ENCODE results near the gene KRTAP12-3.
"Not testable (repeated sequence)": the region's sequence is repeated elsewhere in the genome, so short reads cannot be mapped to it uniquely, and the experiment has no call there.

The KRTAP12-3 gene, protein sequence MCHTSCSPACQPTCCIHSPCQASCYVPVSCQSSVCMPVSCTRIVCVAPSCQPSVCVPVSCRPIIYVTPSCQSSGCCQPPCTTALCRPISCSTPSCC

DNA sequence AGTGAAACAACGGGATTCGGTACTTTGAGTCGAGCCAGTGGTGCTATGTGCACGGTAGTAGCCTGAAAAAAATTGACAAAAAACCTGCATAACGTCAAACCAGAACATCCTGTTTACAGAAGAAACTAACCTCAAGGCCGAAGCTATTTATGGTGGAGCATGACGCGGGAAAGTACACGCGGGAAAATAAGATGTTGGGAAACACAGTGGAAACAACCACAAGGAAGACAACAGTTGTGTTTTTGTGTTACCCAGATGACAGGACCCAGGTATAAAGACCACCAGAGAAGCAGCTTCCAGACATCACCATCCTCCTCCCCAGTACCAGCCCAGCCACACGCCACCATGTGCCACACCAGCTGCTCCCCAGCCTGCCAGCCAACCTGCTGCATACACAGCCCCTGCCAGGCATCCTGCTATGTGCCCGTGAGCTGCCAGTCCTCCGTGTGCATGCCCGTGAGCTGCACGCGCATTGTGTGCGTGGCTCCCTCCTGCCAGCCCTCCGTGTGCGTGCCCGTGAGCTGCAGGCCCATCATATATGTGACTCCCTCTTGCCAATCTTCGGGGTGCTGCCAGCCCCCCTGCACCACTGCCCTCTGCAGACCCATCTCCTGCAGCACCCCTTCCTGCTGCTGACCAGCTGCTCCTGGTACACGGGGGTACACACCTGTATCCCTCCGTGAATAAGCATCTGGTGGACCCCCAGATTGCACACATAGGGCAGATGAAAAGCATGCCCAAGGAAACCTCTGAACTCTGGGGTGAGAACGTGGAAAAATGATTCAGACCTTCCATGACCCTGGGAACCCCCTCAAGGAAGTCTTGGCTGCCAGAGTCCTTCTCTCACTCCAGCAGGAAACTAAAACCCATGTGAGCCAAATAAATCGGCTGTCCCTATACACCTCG is at the start of gene KRTAP12-3:
Gene KRTAP12-3, plus strand, starts transcription at position 298 of the 906 bp plus-strand sequence. Its CDS starts 48 bp downstream, at position 346.
- no peak for DNase-seq (ENCODE audit: low read depth)

DNA sequence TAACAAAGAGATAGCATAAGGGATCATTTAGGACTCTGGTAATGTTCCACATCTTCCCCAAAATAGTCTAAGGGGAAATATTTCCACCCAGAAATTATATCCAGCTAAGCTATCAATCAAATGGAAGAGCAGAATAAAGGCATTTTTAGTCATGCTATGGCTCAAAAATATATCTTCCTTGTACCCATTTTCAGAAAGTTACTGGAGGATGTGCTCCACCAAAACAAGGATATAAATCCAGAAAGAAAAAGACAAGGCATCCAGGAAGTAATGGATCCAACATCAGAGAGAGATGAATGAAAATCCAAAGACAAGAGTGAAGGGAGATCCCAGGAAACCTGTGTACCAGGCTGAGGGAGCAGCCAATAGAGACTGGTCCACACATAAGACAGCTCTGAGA is 48.5 kb upstream of the KRTAP12-3 start:
- DNase-seq (ENCODE audit: low read depth), result no peak

DNA sequence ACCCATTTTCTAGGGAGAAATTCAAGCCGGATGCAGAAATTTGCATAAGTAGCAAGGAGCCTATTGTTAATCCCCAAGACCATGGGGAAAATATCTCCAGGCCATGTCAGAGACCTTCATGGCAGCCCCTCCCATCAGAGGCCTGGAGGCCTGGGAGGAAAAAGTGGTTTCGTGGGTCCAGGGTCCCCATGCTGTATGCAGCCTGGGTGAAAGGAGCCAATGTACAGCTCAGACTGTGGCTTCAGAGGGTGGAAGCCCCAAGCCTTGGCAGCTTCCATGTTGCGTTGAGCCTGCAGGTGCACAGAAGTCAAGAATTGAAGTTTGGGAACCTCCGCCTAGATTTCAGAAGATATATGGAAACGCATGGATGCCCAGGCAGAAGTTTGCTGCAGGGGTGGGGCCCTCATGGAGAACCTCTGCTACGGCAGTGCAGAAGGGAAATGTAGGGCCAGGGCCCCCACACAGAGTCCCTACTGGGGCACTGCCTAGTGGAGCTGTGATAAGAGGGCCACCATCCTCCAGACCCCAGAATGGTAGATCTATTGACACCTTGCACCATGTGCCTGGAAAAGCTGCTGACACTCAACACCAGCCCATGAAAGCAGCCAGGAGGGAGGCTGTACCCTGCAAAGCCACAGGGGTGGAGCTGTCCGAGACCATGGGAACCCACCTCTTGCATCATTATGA is 47.4 kb upstream of the KRTAP12-3 start:
- not testable (repeated sequence) for DNase-seq (ENCODE audit: low read depth)

DNA sequence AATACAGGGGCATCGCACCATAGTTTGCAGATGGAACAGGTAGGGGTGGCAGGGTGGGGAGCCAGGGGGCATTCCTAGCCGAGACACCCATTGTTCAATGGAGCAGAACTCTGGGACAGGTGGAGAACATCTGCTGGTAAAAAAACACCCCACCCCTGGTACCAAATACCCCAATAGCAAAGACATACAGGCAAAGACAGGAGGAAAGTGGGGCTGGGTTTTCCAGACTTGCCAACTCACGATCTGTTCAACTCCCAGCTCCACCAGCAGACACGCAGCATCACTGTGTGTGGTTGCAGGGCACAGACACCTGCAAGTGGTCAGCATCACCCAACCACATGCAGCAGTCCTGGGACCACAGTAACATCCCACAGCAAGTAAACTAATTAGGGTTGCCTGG is 46.2 kb upstream of the KRTAP12-3 start:
- DNase-seq (ENCODE audit: low read depth), result no peak

DNA sequence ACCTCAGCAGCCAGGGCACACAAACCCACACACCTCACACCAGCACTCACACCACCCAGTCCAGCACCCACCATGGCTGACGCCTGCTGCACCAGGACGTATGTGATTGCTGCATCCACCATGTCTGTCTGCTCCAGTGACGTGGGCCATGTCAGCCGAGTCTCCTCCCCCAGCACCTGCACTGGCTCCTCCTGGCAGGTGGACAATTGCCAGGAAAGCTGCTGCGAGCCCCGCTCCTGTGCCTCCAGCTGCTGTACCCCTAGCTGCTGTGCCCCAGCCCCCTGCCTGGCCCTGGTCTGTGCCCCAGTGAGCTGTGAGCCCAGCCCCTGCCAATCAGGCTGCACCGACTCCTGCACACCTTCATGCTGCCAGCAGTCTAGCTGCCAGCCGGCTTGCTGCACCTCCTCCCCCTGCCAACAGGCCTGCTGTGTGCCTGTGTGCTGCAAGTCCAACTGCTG is 45.7 kb upstream of the KRTAP12-3 start, which contains the start of gene KRTAP10-8:
Gene KRTAP10-8, plus strand, starts transcription at position 51 of the 458 bp plus-strand sequence. Its CDS starts 22 bp downstream, at position 73.
- no peak for DNase-seq (ENCODE audit: low read depth)

DNA sequence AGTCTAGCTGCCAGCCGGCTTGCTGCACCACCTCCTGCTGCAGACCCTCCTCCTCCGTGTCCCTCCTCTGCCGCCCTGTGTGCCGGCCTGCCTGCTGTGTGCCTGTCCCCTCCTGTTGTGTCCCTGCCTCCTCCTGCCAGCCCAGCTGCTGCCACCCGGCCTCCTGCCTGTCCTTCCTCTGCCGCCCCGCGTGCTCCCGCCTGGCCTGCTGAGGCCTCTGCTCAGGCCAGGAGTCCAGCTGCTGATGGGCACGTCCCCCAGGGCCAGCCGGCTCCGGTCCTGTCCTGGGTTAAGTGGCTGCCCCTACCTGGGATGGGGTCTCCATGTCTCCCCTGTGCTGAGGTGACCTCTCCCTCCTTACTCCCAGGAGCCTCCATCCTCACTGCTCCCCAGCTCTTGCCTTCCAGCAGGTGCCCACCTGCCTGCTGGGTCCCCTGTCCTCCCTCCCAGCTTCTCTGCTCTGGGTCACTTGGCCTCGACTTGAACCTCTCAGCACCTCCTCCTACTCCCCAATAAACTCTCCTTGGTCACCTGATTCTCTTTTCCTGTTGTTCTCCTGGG is 45.0 kb upstream of the KRTAP12-3 start:
- no peak for DNase-seq (ENCODE audit: low read depth)

DNA sequence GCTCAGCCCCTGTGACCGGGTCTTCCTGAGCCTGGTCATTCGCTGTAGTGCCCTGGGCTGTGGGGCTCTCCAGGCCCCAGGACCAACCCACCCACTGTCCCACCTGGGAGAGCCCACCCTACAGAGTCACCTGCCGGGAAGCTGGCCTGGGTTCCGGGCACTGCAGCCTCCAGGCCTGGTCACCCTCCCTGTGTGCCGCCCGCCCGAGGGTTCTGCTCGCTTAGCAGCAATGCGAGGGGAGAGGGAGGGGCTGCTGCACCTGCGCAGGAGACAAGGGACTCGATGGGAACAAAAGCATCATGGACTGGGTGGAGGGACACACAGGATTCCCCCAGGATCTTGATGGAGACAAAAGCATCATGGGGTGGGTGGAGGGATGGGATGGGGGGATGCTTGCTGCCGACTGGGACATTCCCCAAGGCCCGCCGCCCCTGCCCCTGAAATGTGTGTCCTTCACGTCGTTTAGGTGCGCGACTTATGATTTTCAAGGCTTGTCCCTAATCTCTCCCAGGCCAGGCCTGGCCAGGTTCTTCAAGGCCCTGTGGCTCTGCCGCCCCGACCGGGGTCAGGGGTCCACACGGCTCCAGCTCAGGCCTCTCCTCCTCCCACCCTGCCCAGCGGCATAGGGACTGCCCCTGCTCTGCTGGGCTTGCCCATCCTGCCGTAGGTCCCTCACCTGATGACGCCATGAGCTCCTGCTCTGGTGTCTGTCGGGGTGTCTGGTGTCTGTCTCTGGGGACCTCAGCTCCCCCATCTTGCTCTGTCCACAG is 44.2 kb upstream of the KRTAP12-3 start:
- DNase-seq (ENCODE audit: low read depth), result no peak

DNA sequence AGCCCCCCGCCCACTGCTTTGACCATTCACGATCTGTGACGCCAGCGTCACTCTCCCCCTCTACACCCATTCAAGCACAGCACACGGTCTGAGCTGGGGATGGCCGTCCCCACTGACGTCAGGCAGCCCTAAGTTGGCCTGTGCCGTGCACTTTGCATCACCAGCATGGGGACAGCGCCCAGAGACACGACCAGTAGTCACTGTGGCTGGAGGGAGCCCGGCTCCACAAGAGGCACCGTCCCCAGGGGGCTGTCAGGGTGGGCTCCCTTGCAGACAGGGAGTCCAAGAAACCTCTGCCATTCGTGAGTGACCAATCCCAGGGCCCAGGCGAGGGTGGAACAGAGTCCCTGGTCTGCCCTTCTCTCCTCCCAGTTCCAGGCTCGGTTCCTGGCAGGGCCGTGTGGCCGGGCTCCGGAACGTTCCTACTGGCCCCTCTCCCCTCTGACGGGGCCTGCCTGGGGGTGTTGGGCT is 43.5 kb upstream of the KRTAP12-3 start:
- no peak for DNase-seq (ENCODE audit: low read depth)

DNA sequence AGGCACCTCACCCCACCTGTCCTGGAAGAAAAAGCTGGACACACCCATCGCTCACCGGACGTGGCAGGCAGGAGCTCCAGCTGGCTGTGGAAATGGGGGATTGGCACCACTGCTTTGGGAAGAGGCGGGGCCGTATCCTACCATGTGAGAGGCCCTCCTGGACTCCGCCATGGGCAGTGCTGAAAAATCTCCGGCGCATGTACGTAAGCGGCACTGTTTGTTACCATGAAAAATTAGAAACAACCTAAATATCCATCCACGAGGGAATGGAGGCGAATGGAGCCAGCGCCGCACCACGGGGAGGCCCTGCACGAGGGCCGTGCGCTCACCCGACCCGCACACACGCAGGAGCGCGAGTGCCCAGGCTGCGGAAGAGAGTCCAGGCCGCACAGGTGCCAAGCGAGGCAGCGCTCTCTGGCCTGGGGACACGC is 42.8 kb upstream of the KRTAP12-3 start:
- no peak for DNase-seq (ENCODE audit: low read depth)

DNA sequence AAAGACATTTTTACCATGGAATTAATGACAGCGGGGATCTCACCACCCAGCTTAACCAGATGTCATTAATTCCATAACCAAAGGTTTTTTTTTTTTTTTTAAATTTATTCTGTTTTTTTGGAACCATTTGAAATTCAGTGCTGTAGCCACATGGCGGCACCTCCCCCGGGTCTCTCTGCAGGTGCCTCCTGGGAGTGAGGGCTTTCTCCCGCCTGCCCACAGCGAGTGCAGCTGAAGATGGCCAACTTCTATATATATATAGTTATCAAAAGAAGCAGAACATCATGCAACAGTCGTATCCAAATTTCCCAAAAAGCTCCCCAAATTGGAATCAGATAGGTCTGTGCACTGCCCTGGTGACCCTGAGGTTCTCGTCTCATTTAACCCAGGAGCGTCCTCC is 42.3 kb upstream of the KRTAP12-3 start:
- DNase-seq (ENCODE audit: low read depth), result no peak

DNA sequence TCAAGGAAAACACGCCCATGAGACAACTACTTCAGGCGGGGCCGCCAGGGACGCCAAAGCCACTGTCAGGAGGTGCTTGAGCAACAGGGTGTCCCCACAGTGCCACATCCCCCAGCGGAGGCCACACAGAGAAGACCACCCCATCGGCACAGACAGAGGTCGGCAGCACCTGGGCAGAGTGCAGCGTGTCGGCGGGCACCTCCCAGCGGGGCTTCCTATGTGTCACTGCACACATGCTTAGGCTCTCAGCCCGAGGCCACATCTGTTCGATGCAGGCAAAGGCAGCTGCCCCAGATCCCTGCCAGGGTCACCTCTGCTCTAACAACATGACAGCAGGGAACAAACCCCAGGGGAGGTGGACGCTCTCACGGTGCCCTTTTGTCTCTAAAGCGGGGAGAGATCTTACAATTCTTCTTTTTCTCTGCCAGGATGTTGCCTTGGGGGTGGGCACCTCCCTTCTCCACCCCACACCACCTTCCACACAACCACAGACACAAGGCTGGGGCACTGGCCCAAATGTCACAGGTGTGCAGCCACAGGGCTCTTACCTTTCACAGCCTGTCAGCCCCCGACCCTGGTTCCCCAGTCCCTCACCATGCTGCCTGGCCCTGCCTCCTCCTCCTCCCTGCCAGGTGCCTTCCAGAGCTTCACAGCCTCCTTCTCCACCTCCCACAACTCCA is 41.7 kb upstream of the KRTAP12-3 start:
- DNase-seq (ENCODE audit: low read depth), result no peak

DNA sequence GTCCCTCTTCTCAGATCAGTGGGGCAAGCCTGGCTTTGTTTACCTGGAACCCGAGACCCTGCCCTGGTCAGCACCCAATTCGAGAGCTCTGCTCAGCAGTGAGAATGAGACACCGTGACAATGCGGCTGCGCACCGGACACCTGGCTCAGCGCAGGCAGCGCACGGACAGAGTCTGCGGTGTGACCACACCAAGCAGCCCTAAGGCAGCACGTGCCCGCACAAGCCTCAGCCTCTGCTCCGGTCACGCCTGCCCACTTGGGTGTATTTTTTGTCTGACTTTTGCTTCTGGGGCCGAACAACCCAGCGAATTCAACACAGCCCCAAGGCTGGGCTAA is 41.2 kb upstream of the KRTAP12-3 start:
- DNase-seq (ENCODE audit: low read depth), result no peak

DNA sequence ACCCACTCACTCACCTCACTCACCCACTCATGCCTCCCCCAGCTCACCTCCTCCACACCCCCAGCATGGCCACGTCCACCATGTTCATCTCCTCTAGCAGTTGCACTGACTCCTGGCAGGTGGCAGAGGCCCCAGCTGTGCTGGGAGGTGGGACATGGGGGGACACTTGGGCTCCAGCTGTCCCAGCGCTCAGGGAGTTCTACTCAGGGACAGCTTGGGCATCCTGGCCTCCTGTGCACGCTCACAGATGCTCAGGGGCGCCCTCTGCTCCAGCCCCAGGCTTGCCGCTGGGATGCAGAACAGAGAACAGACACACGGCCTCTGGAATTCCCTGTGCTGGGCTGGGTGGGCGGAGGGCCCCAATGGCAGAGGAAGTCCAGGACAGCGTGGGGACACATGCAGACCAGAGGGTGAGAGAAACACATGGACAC is 40.6 kb upstream of the KRTAP12-3 start:
- no peak for DNase-seq (ENCODE audit: low read depth)

DNA sequence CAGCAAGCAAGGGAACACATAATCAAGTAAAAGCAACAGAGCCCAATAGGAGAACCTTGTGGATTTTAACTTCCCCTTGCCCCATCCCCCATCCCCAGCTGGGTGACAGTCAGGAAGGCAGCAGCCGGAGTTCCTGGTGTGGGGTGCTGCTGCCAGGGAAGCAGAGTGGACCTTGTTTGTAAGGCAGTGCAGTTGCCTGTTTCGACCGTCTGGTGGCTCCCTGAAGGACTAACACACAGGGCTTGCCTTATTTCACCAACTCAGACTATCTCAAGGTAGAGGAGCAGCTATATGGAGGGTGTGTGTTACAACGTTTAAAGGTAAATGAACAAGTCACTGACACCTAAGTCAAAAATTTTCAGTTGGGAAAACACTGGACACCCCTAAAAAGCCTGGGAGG is 39.2 kb upstream of the KRTAP12-3 start:
- no peak for DNase-seq (ENCODE audit: low read depth)

DNA sequence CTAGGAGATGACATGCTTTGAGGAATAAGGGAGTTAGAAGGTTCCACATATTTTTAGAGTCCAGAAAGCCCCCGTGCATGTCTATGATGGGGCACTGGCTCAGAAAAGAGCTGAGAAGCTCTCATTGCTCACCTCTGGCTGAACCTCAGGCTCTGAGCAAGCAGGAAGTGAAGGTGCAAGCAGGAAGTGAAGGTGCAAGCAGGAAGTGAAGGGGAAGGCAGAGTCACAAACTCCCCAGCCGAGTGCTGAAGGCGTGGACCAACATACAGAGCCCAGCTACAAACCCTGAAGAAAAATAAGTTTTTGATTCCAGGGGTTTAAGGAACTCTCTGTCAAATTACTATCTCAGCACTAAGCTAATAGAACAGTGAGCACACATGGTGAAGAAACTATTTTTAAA is 38.8 kb upstream of the KRTAP12-3 start:
- peak; percentile 46 for DNase-seq (ENCODE audit: low read depth)

DNA sequence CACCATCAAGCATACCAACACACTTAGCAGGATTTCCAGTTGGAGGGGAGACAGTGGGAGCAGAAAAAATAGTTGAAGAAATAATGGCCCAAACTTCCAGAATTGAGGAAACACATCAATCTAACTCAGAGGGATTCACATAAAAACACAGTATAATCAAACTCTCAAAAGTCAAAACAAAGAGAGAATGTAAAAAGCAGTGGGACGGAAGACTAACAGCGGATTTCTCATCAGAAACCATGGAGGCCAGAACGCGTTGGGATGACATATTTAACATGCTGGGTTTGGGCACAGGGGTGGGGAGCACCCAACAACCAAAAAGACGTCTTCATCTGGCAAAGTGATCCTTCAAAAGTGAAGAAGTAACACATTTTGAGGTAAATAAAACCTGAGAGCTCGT is 37.8 kb upstream of the KRTAP12-3 start:
- DNase-seq (ENCODE audit: low read depth), result no peak

DNA sequence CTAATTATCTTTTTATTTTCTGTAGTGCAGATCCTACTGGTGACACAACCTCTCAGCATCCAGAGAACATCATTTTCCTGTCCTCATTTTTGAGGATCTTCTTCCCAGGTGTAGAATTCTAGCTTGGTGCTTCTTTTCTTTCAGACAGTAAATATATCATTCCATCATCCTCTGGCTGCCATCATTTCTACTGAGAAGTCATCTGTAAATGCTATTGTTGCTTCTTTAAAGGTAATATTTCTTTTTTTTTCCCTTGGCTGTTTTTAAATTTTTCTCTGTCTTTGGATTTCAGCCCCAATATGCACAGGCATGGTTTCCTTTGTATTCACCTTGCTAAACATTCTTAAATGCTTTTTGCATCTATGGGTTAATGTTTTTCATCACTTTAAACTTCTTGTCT is 34.2 kb upstream of the KRTAP12-3 start:
- no peak for DNase-seq (ENCODE audit: low read depth)

DNA sequence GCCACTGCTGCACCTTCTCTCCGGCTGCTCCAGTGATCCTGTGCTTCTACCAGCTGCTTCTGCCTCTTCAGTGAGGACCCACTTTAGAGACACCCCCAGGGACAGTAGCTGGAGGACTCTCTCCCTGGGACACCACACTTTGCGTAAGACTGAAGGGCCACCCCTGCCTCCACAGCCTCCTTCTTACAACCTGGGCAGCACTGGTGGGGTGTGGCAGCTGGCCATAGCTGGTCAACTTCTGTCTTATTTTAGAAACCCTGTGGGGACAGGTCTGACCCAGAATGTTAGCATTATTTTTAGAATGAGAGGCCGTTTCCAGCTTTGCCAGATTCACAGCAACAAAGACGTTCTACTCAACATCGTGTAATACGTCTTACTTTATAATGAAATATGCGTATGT is 32.0 kb upstream of the KRTAP12-3 start:
- DNase-seq (ENCODE audit: low read depth), result no peak

DNA sequence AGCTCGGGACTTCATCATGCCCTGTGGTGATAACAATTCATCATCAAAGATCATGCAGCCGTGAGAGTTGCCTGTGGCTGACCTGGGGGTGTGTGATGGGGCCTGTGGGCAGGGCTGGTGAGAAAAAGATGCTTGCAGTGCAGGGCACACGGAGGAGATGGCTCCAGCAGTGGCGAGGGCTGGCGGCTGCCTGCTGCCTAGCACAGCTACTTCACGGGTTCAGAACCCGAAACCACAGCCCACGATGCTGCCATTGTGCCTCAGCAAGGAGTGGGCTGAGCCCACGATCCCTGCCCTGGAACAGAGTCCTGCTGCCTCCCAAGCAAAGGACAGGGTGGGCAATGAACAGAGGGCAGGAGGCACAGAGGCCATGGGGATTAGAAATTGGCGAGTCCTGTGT is 31.5 kb upstream of the KRTAP12-3 start:
- no peak for DNase-seq (ENCODE audit: low read depth)

DNA sequence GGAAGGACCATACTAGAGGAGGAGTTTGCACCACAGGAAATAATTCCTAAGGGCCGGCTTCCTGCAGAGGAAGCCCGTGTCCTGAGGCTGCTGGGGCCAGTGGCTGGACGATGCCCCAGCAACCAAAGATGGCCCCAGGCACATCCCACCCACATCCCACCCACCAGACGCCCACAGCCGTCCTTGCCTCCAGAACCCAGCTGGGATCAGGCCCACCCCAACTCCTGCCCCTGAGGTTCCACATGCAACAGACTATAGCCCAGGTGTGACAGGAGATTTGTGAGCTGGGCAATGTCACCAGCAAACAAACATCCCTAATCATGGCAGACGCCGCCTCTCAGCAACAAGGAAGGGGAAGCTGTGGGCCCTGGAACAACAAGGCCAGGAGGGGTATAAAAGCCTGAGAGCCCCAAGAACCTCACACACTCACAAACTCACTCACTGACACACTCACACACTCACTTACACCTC is 31.0 kb upstream of the KRTAP12-3 start, which contains the start of gene KRTAP10-9:
Gene KRTAP10-9, plus strand, starts transcription at position 421 of the 471 bp plus-strand sequence. CDS start 79 bp downstream, outside the sequence.
- no peak for DNase-seq (ENCODE audit: low read depth)
